ENCODE results near the gene NUFIP2. TPM values are rescaled to one million over a fixed set of nuclear protein-coding genes. Genes with fewer than 3 reads are reported as not detected.

NUFIP2 gene
- total RNA-seq, 1 experiment from 2014 or later, result 93.1 TPM

DNA sequence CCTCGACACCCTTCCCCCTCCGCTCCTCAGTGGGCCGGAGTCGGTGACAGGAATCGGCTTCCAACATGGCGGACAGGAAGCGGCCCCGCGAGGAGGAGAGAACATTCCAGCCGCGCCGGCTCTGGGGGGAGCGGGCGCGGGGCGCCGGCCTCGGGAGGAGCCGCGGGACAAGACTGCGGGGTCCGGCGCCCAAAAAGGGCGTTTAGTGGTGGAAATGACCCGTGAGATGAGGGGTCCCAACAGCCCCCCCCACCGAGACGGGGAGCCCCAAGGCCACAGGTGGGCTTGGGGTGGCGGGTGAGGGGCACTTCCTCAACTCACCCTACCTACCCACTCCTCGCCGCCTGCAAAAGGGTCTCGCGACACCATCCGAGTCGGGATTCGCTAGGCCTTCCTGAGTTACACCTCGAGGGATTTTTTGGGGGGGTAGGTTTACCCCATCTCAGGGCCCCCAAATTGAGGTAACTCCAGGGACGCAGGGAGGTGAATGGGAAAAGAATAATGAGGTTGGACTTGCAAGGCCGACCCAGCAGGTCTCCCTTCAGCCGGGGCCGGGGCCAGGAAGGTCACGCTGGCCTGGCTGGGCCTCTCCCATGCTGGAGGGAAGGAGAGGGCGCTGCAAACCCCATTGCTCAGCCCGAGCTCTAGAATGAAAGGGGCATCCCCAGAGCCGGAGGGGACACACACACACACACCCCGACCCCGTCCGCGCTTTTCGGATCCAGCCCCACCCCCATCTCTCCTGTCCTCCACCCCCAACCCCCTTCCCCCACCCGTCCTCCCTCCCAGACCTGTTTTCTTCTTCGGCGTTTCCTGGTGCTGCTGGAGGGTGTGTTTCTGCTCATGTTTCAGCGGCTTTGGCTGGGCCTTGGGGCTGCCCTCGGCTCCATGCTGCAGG lies 707 bp downstream of the NUFIP2 start (continued):
- TF ChIP-seq GTF2I (CRISPR knock-in tag; conservative IDR thresholded peaks at IDR 0.05) (no peak), CBFB (CRISPR knock-in tag; IDR thresholded peaks at IDR 0.05; ENCODE audit: low read depth) (no peak), GABPB1 (CRISPR knock-in tag; IDR thresholded peaks at IDR 0.05) (no peak), JUN (CRISPR knock-in tag; IDR thresholded peaks at IDR 0.05) (no peak), FOXP1 (CRISPR knock-in tag; IDR thresholded peaks at IDR 0.05; ENCODE audit: borderline replicate concordance) (peak; percentile 73; the same call in 1 of the 2 replicates), NR2C2 (CRISPR knock-in tag; IDR thresholded peaks at IDR 0.05) (no peak), SMAD3 (CRISPR knock-in tag; IDR thresholded peaks at IDR 0.05; ENCODE audit: borderline replicate concordance) (no peak), KAT7 (CRISPR knock-in tag; IDR thresholded peaks at IDR 0.05; ENCODE audit: borderline replicate concordance) (no peak), ZNF232 (CRISPR knock-in tag; IDR thresholded peaks at IDR 0.05) (0 out of 2 replicates have a peak, but pooled peaks have one; percentile 3), ZNF317 (CRISPR knock-in tag; IDR thresholded peaks at IDR 0.05; ENCODE audit: borderline replicate concordance, low read depth) (no peak), PRRX2 (CRISPR knock-in tag; IDR thresholded peaks at IDR 0.05) (no peak), NR1H2 (CRISPR knock-in tag; IDR thresholded peaks at IDR 0.05) (no peak), ZNF423 (CRISPR knock-in tag; IDR thresholded peaks at IDR 0.05) (no peak), ZBTB21 (CRISPR knock-in tag; IDR thresholded peaks at IDR 0.05; ENCODE audit: borderline replicate concordance) (no peak), SMAD4 (CRISPR knock-in tag; IDR thresholded peaks at IDR 0.05) (no peak), NFYB (CRISPR knock-in tag; conservative IDR thresholded peaks at IDR 0.05; ENCODE audit: low read depth) (no peak), RELA (CRISPR knock-in tag; IDR thresholded peaks at IDR 0.05; ENCODE audit: borderline replicate concordance) (no peak), FOXJ3 (CRISPR knock-in tag; IDR thresholded peaks at IDR 0.05; ENCODE audit: borderline replicate concordance) (no peak)
- TF ChIP-seq, protein P1, sequence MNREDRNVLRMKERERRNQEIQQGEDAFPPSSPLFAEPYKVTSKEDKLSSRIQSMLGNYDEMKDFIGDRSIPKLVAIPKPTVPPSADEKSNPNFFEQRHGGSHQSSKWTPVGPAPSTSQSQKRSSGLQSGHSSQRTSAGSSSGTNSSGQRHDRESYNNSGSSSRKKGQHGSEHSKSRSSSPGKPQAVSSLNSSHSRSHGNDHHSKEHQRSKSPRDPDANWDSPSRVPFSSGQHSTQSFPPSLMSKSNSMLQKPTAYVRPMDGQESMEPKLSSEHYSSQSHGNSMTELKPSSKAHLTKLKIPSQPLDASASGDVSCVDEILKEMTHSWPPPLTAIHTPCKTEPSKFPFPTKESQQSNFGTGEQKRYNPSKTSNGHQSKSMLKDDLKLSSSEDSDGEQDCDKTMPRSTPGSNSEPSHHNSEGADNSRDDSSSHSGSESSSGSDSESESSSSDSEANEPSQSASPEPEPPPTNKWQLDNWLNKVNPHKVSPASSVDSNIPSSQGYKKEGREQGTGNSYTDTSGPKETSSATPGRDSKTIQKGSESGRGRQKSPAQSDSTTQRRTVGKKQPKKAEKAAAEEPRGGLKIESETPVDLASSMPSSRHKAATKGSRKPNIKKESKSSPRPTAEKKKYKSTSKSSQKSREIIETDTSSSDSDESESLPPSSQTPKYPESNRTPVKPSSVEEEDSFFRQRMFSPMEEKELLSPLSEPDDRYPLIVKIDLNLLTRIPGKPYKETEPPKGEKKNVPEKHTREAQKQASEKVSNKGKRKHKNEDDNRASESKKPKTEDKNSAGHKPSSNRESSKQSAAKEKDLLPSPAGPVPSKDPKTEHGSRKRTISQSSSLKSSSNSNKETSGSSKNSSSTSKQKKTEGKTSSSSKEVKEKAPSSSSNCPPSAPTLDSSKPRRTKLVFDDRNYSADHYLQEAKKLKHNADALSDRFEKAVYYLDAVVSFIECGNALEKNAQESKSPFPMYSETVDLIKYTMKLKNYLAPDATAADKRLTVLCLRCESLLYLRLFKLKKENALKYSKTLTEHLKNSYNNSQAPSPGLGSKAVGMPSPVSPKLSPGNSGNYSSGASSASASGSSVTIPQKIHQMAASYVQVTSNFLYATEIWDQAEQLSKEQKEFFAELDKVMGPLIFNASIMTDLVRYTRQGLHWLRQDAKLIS (CRISPR knock-in tag; IDR thresholded peaks at IDR 0.05; ENCODE audit: borderline replicate concordance), result no peak
- TF ChIP-seq, protein P2, sequence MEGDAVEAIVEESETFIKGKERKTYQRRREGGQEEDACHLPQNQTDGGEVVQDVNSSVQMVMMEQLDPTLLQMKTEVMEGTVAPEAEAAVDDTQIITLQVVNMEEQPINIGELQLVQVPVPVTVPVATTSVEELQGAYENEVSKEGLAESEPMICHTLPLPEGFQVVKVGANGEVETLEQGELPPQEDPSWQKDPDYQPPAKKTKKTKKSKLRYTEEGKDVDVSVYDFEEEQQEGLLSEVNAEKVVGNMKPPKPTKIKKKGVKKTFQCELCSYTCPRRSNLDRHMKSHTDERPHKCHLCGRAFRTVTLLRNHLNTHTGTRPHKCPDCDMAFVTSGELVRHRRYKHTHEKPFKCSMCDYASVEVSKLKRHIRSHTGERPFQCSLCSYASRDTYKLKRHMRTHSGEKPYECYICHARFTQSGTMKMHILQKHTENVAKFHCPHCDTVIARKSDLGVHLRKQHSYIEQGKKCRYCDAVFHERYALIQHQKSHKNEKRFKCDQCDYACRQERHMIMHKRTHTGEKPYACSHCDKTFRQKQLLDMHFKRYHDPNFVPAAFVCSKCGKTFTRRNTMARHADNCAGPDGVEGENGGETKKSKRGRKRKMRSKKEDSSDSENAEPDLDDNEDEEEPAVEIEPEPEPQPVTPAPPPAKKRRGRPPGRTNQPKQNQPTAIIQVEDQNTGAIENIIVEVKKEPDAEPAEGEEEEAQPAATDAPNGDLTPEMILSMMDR (IDR thresholded peaks at IDR 0.05), result no peak
- TF ChIP-seq, protein P3, sequence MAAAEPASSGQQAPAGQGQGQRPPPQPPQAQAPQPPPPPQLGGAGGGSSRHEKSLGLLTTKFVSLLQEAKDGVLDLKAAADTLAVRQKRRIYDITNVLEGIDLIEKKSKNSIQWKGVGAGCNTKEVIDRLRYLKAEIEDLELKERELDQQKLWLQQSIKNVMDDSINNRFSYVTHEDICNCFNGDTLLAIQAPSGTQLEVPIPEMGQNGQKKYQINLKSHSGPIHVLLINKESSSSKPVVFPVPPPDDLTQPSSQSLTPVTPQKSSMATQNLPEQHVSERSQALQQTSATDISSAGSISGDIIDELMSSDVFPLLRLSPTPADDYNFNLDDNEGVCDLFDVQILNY (CRISPR knock-in tag; IDR thresholded peaks at IDR 0.05), result no peak
- TF ChIP-seq, protein P4, sequence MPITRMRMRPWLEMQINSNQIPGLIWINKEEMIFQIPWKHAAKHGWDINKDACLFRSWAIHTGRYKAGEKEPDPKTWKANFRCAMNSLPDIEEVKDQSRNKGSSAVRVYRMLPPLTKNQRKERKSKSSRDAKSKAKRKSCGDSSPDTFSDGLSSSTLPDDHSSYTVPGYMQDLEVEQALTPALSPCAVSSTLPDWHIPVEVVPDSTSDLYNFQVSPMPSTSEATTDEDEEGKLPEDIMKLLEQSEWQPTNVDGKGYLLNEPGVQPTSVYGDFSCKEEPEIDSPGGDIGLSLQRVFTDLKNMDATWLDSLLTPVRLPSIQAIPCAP (CRISPR knock-in tag; IDR thresholded peaks at IDR 0.05), result peak; percentile 48; the same call in 1 of the 2 replicates
- TF ChIP-seq, protein P5, sequence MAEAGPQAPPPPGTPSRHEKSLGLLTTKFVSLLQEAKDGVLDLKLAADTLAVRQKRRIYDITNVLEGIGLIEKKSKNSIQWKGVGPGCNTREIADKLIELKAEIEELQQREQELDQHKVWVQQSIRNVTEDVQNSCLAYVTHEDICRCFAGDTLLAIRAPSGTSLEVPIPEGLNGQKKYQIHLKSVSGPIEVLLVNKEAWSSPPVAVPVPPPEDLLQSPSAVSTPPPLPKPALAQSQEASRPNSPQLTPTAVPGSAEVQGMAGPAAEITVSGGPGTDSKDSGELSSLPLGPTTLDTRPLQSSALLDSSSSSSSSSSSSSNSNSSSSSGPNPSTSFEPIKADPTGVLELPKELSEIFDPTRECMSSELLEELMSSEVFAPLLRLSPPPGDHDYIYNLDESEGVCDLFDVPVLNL (CRISPR knock-in tag; IDR thresholded peaks at IDR 0.05; ENCODE audit: borderline replicate concordance, low read depth), result 0 out of 2 replicates have a peak, but pooled peaks have one; percentile 19
- TF ChIP-seq, protein P6, sequence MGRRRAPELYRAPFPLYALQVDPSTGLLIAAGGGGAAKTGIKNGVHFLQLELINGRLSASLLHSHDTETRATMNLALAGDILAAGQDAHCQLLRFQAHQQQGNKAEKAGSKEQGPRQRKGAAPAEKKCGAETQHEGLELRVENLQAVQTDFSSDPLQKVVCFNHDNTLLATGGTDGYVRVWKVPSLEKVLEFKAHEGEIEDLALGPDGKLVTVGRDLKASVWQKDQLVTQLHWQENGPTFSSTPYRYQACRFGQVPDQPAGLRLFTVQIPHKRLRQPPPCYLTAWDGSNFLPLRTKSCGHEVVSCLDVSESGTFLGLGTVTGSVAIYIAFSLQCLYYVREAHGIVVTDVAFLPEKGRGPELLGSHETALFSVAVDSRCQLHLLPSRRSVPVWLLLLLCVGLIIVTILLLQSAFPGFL (CRISPR knock-in tag; IDR thresholded peaks at IDR 0.05; ENCODE audit: borderline replicate concordance), result no peak
- TF ChIP-seq, protein P7, sequence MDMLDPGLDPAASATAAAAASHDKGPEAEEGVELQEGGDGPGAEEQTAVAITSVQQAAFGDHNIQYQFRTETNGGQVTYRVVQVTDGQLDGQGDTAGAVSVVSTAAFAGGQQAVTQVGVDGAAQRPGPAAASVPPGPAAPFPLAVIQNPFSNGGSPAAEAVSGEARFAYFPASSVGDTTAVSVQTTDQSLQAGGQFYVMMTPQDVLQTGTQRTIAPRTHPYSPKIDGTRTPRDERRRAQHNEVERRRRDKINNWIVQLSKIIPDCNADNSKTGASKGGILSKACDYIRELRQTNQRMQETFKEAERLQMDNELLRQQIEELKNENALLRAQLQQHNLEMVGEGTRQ (CRISPR knock-in tag; IDR thresholded peaks at IDR 0.05), result no peak
- TF ChIP-seq, protein P8, sequence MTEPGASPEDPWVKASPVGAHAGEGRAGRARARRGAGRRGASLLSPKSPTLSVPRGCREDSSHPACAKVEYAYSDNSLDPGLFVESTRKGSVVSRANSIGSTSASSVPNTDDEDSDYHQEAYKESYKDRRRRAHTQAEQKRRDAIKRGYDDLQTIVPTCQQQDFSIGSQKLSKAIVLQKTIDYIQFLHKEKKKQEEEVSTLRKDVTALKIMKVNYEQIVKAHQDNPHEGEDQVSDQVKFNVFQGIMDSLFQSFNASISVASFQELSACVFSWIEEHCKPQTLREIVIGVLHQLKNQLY (CRISPR knock-in tag; IDR thresholded peaks at IDR 0.05), result no peak

All from WTC11 (cell line).